Hypothalamus (tissue), 51 donors: ENCODE results near the gene C19orf33.
"Not testable (repeated sequence)": the region's sequence is repeated elsewhere in the genome, so short reads cannot be mapped to it uniquely, and the experiment has no call there.

Experiments
- DNase-seq, 51 donors: peaks; one replicate each; lab custom pipeline; 2025; lab: John Stamatoyannopoulos, UW

Gene C19orf33

GRCh38 chr19:38335949-38336637, 32.0 kb downstream of the C19orf33 start:
- DNase-seq = peak; percentile 72 to 96 (median 90)

- peak; percentile 28 to 96 (median 80) for DNase-seq
These were observed 32.7 kb downstream of the C19orf33 start for GRCh38 chr19:38336638-38337359.

DNA sequence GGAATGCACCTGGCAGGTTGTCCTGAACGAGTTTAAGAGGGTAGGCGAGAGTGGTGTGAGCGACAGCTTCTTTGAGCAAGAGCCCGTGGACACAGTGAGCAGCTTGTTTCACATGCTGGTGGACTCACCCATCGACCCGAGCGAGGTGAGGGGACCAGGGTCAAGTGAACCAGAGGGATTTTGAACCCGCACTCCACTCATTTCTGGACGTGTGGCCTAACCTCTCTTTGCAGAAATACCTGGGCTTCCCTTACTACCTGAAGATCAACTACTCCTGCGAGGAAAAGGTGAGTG, 33.3 kb downstream of the C19orf33 start:
- peak in 1 of 51 donors; percentile 21 for DNase-seq

- DNase-seq = not testable (repeated sequence)
These were observed 35.0 kb downstream of the C19orf33 start for GRCh38 chr19:38339011-38339410.

GRCh38 chr19:38340927-38341326, 36.9 kb downstream of the C19orf33 start:
- no peak for DNase-seq

DNA sequence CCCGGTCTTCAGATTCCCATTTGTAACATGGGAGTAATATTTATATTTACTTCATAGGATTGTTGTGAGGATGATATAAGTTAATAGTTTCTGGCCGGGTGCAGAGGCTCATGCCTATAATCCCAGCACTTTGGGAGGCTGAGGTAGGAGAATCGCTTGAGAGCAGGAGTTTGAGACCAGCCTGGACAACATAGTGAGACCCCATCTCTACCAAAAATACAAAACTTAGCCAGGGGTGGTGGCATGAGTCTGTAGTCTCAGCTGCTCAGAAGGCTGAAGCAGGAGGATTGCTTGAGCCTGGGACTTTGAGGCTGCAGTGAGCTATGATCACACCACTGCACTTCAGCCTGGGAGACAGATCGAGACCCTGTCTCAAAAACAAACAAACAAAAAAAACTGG, 42.8 kb downstream of the C19orf33 start:
- DNase-seq = no peak

DNA sequence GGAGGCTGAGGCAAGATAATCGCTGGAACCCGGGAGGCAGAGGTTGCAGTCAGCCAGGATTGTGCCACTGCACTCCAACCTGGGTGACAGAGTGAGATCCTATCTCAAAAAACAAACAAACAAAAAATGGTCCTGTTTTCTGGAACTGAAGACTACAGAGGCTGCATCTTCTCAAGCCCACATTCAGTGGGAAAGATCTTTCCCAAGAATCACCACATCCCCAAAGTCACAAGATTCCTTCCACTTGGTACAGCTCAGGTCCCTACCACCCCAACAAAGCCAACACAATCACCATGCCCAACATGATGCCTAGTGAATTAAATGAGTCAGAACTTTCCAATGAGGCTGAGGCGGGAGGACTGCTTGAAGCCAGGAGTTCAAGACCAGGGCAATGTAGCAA, 46.8 kb downstream of the C19orf33 start:
- no peak for DNase-seq

- DNase-seq = no peak
These were observed 47.9 kb downstream of the C19orf33 start for GRCh38 chr19:38351865-38352395.

- DNase-seq = no peak
These were observed 48.6 kb downstream of the C19orf33 start for GRCh38 chr19:38352611-38353010.
